HG02938 (cell line): ENCODE data around the gene LTBP2.
A peak's percentile ranks its signal among the peaks of the same experiment; 100 is the strongest.

Experiments
- ATAC-seq: cut with Tn5 transposase; IDR thresholded peaks from one replicate; pipeline ENCODE4 v1.9.1; 2021; ENCODE audit warnings: mild to moderate bottlenecking, moderate library complexity; ENCODE audit not compliant: unreplicated experiment

LTBP2 gene

DNA sequence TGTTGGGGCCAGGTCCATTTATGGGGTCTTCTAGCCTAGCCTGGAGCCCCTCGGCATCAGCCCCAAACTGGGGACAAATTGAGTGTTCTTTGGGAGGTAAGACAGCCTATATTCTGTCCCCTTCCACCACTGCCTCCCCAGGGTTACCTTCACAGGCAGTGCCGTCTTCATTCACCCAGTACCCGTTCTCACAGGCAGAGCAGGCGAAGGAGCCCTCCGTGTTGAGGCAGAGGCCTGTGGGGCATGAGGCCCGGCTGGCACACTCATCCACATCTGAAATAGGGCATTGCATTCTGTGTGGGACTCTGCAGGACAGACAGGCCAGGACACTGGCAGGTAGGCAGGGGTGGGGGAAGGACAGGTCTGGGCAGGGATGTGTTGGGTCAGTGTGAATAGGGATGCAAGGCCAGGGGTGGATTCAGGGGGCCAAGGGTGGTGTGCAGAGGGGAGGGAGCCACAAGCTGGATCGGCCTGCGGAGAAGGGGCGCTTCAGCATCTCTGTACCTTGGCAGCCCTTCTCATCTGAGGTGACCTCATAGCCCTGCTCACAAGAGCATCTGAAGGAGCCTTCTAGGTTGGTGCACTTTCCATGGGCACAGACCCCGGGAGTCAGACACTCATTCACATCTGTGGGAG lies 102.3 kb downstream of the LTBP2 start:
- ATAC-seq, result no peak

GRCh38 chr14:74508844-74509428 lies 103.1 kb downstream of the LTBP2 start:
- ATAC-seq, result no peak

- no peak for ATAC-seq
Observed at GRCh38 chr14:74508292-74508731, 103.7 kb downstream of the LTBP2 start.

GRCh38 chr14:74507840-74508239 lies 104.2 kb downstream of the LTBP2 start:
- no peak for ATAC-seq

DNA sequence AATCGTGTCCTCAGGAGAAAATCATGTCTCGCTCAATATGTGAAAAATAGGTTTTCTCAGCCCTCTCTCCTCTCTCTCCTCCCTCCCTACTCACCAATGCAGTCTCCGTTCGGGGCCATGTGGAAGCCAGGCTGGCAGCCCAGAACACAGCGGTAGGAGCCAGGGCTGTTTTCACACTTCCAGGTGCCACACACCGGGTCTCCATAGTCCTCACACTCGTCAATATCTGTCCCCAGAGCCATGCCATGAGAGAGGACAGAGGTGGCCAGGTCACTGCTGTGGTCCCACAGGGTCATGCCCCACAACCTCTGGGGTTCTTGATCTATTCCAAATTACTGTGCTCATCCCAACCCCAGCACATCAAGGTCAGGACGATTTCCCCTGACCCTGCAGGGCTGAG lies 105.0 kb downstream of the LTBP2 start:
- ATAC-seq, result no peak

- no peak for ATAC-seq
Observed at GRCh38 chr14:74506411-74506851, 105.6 kb downstream of the LTBP2 start.

DNA sequence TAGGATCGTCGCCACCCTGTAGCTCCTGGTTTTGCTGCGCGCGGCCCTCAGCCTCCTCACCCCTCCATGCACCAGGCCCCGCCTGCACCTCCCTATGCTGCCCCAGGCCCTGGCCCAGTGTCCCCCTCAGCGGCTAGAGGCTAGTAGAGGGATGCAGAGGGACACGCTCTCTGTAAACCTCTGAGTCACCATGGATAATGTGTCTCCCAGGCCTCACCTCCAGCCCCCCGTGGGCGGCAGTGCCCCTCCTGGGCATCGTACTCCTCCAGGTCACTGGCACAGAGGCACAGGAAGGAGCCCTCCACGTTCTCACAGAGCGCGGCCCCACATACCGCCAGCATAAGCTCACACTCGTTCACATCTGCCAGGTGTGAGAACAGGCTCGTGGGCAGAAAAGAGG lies 106.2 kb downstream of the LTBP2 start:
- ATAC-seq, result no peak

DNA sequence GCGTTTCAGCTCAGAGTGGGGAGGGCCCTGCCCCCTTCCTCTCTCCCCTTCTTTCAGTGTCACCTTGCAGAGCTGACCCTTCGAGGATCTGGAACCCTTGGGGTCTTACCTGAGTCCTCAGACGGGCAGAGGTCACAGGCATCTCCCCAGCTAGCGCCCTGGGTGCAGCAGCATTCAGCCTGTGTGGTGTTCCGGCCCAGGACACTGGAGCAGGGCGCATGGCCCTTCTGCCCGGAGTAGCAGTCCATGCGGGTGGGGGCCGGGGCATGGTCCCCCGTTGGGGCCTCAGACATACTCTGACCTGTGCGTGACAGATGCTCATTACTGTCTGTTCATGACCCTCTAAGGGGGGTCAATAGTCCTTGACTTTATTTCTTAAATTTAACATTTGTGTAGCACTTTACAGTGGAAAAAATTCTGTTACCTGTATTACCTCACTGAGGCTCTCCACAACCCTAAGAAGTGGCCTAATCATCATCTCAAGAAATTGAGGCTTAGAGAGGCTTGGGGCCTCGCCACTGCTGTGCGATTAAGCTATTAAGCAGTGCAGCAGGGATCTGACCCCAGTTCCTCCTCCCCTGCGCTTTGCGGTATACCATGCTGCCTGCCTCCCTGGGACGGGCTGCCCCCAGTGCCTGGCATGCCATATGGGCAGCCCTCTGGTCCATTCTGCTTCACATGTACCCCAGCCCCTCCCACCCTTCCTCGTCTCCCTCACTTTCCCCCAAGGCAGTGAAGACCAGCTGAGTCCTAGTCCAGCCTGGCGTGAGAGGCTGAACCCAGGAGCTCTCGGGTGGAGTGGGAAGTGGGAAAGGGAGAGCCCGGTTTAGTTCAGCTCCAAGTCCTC lies 106.9 kb downstream of the LTBP2 start:
- no peak for ATAC-seq

DNA sequence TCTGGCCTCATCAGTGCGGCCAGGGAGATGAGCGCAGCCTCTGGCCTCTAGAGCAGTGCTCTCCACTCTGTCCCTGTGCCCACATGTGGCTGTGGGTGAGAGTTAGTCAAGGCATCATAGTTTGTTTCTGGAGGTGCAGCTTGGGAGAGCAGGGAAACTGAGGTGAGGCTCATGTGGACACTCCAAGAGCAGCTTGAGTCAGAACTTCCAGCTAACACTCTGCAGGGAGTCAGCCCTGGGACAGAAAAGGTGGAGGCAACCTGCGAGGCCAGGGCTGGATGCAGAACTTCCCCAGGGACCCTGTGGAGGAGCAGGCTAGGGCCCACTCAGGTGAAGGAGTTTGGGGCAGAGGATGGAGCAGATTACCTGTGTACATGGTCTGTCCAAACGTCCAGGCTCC lies 107.6 kb downstream of the LTBP2 start:
- no peak for ATAC-seq

GRCh38 chr14:74503938-74504335 lies 108.1 kb downstream of the LTBP2 start:
- ATAC-seq, result no peak

- no peak for ATAC-seq
Observed at GRCh38 chr14:74503291-74503937, 108.6 kb downstream of the LTBP2 start.

GRCh38 chr14:74502236-74503019 lies 109.6 kb downstream of the LTBP2 start:
- no peak for ATAC-seq

- no peak for ATAC-seq
Observed at GRCh38 chr14:74501691-74502090, 110.3 kb downstream of the LTBP2 start.

DNA sequence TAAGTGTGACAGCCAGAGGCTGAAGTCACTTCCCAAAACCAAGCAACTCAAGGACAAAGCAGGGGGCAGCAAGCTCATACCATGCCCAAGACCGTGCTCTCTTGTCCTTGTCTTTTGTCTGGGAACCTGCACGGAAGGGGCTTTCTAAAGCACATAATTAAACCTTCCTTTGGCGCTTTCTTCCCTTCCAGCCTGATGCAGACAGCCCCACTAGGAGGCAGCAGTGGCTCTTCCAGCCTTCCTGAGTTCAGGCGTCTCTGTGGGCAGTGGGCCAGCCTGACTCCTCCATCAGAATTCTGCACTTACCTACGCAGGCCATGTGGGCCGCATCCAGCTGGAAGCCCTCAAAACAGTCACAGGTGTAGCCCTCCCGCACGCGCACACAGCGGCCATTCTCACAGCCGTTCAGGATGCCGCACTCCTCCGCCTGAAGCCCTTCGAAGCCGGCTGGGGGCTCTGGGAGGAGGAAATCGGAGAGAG lies 110.9 kb downstream of the LTBP2 start:
- ATAC-seq, result no peak

DNA sequence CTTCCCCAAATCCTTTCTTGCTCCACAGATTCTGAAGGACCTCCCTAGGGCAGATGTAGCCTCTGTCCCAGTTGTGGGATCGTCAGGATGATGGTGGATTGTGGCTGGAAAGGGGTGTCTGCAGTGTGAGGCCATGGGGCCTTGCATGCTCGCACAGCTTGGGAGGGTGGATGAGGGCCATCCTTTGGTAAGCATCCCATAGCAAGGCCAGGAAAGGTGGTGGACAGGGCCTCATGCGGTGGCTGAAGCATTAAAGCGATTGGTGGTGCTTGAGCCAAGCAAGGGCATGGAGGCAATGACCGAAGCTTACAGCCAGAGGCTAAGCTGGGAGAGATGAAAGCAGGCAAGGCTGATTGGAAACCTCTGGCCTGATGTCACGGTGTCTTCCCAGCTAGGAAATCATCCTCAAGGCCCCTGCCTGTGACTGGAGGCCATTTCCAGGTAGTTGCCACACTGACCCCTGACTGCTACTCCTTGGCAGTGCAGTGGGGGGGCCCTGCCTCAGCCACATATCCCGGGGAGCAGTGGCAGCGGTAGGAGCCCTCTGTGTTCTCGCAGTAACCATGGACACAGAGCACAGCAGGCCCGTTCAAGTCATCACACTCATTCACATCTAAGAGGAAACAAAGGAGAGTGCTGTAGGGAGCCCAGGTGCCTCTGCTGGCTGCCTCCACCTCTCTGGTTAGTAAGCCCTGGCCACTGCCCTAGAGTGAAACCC lies 111.5 kb downstream of the LTBP2 start:
- ATAC-seq, result no peak

DNA sequence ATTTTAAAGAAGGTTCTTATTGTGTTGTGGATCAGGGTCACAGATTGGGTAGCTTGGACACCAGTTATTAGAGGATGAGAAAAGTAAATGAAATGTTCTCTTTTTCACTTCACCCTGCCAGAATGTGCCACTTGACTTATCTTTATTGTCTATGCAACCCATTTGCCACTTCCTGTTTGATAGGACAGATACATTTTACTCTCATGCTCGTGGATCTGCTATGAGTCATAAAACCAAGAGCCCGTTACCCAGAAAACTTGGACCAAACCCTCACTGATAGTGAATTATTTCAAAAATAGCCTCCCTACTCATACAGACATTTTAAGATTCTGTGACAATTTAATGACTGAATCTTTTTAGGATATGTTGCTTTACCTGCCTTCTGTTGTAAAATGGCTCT lies 116.7 kb downstream of the LTBP2 start:
- no peak for ATAC-seq

DNA sequence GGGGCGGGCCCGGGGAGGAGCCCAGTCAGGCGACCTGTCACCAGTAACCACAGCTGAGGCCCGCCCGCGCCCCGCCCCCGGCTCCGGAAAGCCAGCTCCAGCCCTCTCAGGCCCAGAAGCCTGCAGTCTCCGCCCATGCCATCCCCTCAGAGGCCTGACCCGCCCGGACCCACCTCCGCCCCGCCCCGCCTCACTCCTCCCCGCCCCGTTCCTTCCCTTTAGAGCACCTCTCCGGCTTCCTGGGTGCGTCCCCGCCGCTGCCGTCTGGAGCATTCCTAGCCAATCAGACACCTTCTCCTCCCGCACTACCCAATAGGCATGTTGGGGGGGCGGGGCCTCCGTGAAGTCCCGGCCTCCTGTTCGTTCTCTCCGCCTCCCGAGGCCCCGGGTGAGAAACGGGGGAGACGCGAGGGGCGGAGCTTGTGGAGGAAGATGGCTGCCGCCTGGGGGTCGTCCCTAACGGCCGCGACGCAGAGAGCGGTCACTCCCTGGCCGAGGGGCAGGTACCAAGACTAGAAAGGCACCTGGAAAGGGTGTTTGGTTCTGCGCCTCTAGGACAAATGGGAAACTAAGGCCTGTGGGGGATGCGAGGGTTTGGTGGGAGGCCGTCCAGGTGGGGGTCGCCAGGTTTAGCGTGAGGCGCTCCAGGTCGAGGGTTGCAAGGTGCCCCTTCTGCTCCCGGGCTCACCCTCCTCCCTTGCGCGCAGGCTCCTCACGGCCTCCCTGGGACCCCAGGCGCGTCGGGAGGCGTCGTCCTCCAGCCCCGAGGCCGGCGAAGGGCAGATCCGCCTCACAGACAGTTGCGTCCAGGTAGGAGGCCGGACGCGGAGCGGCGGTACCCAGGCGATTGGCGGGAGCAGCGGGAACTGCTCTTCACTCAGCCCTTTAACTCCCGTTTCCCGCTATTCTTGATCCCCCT lies 118.4 kb downstream of the LTBP2 start, which contains the start of gene ISCA2:
Gene ISCA2 (plus strand): TSS at position 423 of the 919 bp plus-strand sequence. CDS start 10 bp downstream, at position 433.
- peak; percentile 87 for ATAC-seq

- ATAC-seq, result peak; percentile 6
Observed at GRCh38 chr14:74492776-74493342, 119.2 kb downstream of the LTBP2 start, which contains the start of gene NPC2. TSS of gene NPC2 (minus strand) at chr14:74493305. CDS start at chr14:74493274, 31 bp downstream.
